ENCODE measurements around the gene TNC.

- TF ChIP-seq CTCF (IDR thresholded peaks at IDR 0.05) (no peak), POLR2AphosphoS5 (IDR thresholded peaks at IDR 0.05) (no peak), POLR2A (IDR thresholded peaks at IDR 0.05) (no peak)
Observed at GRCh38 chr9:115093520-115093919, 24.4 kb downstream of the TNC start.

Data from prostate gland (tissue), 2 donors.